HG02884 (cell line): ENCODE data around the gene RAB42.
"Not testable (repeated sequence)": the region's sequence is repeated elsewhere in the genome, so short reads cannot be mapped to it uniquely, and the experiment has no call there.

ENCODE experiments used
- ATAC-seq: cut with Tn5 transposase; IDR thresholded peaks from one replicate; pipeline ENCODE4 v1.9.1; 2021; ENCODE audit warnings: mild to moderate bottlenecking, moderate library complexity; ENCODE audit not compliant: unreplicated experiment

RAB42 gene

GRCh38 chr1:28582248-28582615 is 9.8 kb upstream of the RAB42 start:
- no peak for ATAC-seq

- ATAC-seq, result not testable (repeated sequence)
Measured at GRCh38 chr1:28586585-28587391, 5.3 kb upstream of the RAB42 start.

GRCh38 chr1:28592321-28593071 is 431 bp downstream of the RAB42 start:
- no peak for ATAC-seq

GRCh38 chr1:28593988-28594356 is 1.9 kb downstream of the RAB42 start:
- not testable (repeated sequence) for ATAC-seq

- ATAC-seq, result not testable (repeated sequence)
Measured at GRCh38 chr1:28594686-28595411, 2.8 kb downstream of the RAB42 start.

- no peak for ATAC-seq
Measured at GRCh38 chr1:28595412-28596191, 3.5 kb downstream of the RAB42 start.

- not testable (repeated sequence) for ATAC-seq
Measured at GRCh38 chr1:28596276-28596675, 4.2 kb downstream of the RAB42 start.

- ATAC-seq, result no peak
Measured at GRCh38 chr1:28601696-28602095, 9.6 kb downstream of the RAB42 start.

- no peak for ATAC-seq
Measured at GRCh38 chr1:28602536-28603439, 10.7 kb downstream of the RAB42 start.

GRCh38 chr1:28604411-28604810 is 12.3 kb downstream of the RAB42 start:
- ATAC-seq, result no peak

- no peak for ATAC-seq
Measured at GRCh38 chr1:28604962-28605361, 12.9 kb downstream of the RAB42 start.

- ATAC-seq, result no peak
Measured at GRCh38 chr1:28606771-28607170, 14.7 kb downstream of the RAB42 start.

GRCh38 chr1:28613175-28613574 is 21.1 kb downstream of the RAB42 start:
- no peak for ATAC-seq

GRCh38 chr1:28631713-28632112 is 39.6 kb downstream of the RAB42 start:
- ATAC-seq, result no peak

- ATAC-seq, result no peak
Measured at GRCh38 chr1:28632560-28632959, 40.5 kb downstream of the RAB42 start.

- no peak for ATAC-seq
Measured at GRCh38 chr1:28640766-28641165, 48.7 kb downstream of the RAB42 start.

GRCh38 chr1:28642056-28642846 is 50.2 kb downstream of the RAB42 start:
- peak; percentile 14 for ATAC-seq

- peak; percentile 70 for ATAC-seq
Measured at GRCh38 chr1:28642847-28643635, 51.0 kb downstream of the RAB42 start, which contains the start of gene TAF12. TAF12 (minus strand) TSS chr1:28643067; CDS start chr1:28622081, 20,986 bp downstream.
